ENCODE results near the gene BMP2K. TPM values are rescaled to one million over a fixed set of nuclear protein-coding genes. Genes with fewer than 3 reads are reported as not detected.
A peak's percentile ranks its signal among the peaks of the same experiment; 100 is the strongest.

Gene BMP2K
- total RNA-seq, 6 donors from 2014 or later: 34.2 to 50.3 (median 42.1) TPM

DNA sequence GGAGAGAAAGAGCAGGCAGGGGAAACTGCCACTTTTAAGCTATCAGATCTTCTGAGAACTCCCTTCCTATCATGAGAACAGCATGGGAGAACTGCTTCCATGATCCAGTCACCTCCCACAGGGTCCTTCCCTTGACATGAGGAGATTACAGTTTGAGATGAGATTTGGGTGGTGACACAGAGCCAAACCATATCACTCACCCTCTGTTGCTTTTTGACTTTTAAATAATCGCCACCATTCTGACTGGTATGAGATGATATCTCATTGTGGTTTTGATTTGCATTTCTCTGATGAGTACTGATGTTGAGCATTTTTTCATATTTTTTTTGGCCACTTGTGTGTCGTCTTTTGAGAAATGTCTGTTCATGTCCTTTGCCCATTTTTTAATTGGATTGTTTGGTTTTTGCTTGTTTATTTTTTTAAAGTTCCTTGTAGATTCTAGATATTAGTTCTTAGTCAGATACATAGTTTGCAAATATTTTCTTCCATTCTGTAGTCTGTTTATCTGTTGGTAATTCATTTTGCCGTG, 169.6 kb downstream of the BMP2K start:
- Histone ChIP-seq H3K4me1 (no peaks in the 10 kb centered on the region), H3K27ac (no peak overlapping the region), H3K9me3 (no peaks in the 10 kb centered on the region), H3K4me3 (no peak overlapping the region), H3K36me3 (no peaks in the 10 kb centered on the region), H3K27me3 (no peaks in the 10 kb centered on the region)
- WGBS, 2 donors: 90 to 94% methylated on average over 3 of the region's 3 CpGs
- DNase-seq: no peak
- TF ChIP-seq, protein P1, sequence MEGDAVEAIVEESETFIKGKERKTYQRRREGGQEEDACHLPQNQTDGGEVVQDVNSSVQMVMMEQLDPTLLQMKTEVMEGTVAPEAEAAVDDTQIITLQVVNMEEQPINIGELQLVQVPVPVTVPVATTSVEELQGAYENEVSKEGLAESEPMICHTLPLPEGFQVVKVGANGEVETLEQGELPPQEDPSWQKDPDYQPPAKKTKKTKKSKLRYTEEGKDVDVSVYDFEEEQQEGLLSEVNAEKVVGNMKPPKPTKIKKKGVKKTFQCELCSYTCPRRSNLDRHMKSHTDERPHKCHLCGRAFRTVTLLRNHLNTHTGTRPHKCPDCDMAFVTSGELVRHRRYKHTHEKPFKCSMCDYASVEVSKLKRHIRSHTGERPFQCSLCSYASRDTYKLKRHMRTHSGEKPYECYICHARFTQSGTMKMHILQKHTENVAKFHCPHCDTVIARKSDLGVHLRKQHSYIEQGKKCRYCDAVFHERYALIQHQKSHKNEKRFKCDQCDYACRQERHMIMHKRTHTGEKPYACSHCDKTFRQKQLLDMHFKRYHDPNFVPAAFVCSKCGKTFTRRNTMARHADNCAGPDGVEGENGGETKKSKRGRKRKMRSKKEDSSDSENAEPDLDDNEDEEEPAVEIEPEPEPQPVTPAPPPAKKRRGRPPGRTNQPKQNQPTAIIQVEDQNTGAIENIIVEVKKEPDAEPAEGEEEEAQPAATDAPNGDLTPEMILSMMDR (IDR thresholded peaks at IDR 0.05): no peak
- TF ChIP-seq EP300 (IDR thresholded peaks at IDR 0.05): no peak
- no peak for TF ChIP-seq POLR2A (IDR thresholded peaks at IDR 0.05)
- TF ChIP-seq POLR2AphosphoS5 (IDR thresholded peaks at IDR 0.05): no peak
- ATAC-seq (ENCODE audit: low FRiP score in 2 of 2): no peak

DNA sequence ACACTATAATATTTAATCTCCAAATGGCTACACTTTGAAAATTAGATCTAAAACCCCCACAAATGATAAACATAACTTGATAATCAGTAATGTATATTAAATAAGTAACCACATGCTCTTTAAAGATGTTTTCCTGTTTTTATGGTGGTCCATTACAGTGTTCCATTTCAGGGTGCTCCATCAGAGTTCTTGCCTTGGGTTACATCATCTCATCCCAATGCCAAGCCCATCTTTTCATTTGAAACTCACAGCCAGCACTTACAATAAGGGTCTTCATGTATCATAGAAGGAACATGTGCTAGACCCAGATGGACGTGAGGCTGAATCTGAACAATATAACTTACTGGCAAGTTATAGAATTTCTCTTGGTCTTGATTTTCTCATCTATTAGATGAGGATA, 173.6 kb downstream of the BMP2K start:
- no peak for TF ChIP-seq EP300 (IDR thresholded peaks at IDR 0.05)
- TF ChIP-seq, protein P1 (IDR thresholded peaks at IDR 0.05): no peak
- no peak for TF ChIP-seq POLR2A (IDR thresholded peaks at IDR 0.05)
- no peak for TF ChIP-seq POLR2AphosphoS5 (IDR thresholded peaks at IDR 0.05)
- H3K27ac ChIP-seq: no peak overlapping the region
- DNase-seq (no peak), ATAC-seq (ENCODE audit: low FRiP score in 2 of 2) (no peak)
- H3K36me3 ChIP-seq: no peaks in the 10 kb centered on the region
- no peaks in the 10 kb centered on the region for H3K4me1 ChIP-seq
- no peak overlapping the region for H3K4me3 ChIP-seq
- 80 to 83% methylated on average over 1 of the region's 1 CpG for WGBS, 2 donors
- H3K27me3 ChIP-seq: no peaks in the 10 kb centered on the region
- no peaks in the 10 kb centered on the region for H3K9me3 ChIP-seq

DNA sequence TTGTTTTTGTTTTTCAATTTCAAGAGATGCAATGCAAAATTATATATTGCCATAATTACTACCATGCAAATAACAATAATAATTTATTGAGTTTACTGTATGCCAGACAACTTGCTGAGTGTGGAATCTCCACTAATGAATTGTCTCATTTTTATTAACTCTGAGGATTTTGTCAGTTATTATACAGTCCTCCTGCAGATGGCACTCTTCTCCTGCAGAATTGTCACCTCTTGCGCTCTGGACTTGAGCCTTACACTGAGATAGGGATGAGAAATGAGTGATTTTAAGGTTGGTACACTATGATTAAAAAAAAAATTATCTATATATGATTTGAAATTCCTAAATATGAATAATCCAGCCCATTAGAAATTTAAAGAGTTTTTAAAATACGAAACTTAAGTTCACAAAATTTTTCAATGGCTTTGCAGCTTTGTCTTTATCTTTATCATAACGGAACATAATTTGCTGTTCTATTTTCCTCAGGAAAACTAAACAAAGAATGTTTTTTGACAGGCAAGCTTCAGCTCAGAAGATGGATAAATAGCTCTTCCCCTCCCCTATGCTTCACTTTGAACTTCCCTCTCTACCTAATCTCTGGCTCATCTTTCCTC, 175.8 kb downstream of the BMP2K start:
- no peaks in the 10 kb centered on the region for H3K9me3 ChIP-seq
- 64 to 66% methylated on average over 3 of the region's 3 CpGs for WGBS, 2 donors
- DNase-seq: no peak

DNA sequence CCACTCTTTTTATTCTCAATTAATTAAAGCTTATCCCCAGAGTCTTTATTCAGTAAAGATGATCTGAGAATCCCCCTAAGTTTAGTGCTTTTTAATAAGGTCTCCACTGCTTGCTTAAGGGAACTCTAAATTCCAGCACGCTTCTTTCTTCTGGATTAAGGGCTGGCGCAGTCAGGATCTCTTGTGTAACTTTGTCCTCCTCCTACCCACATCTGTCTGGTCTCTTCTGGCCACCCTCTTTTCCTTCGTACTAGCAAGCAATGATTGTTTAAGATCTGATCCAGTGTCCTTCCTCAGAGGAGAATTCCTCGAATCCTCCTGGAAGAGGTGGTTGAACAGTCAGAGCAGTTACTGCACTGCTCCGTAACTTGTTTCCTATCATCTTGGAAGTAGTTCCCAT, 177.1 kb downstream of the BMP2K start:
- DNase-seq (no peak), ATAC-seq (ENCODE audit: low FRiP score in 2 of 2) (no peak)
- WGBS, 2 donors: 93 to 95% methylated on average over 5 of the region's 5 CpGs
- no peak overlapping the region for H3K4me3 ChIP-seq
- no peaks in the 10 kb centered on the region for H3K9me3 ChIP-seq
- no peaks in the 10 kb centered on the region for H3K27me3 ChIP-seq
- no peak for TF ChIP-seq EP300 (IDR thresholded peaks at IDR 0.05)
- TF ChIP-seq, protein P1 (IDR thresholded peaks at IDR 0.05): no peak
- TF ChIP-seq POLR2A (IDR thresholded peaks at IDR 0.05): no peak
- TF ChIP-seq POLR2AphosphoS5 (IDR thresholded peaks at IDR 0.05): no peak
- H3K27ac ChIP-seq: no peak overlapping the region
- H3K4me1 ChIP-seq: no peaks in the 10 kb centered on the region
- no peaks in the 10 kb centered on the region for H3K36me3 ChIP-seq

More for the DNA sequence above, 175.8 kb downstream of the BMP2K start:
- Histone ChIP-seq H3K4me3 (no peak overlapping the region), H3K4me1 (no peaks in the 10 kb centered on the region), H3K27me3 (no peaks in the 10 kb centered on the region), H3K27ac (no peak overlapping the region), H3K36me3 (no peaks in the 10 kb centered on the region)
- ATAC-seq (ENCODE audit: low FRiP score in 2 of 2): peak in 1 of 2 donors; percentile 89
- TF ChIP-seq POLR2AphosphoS5 (IDR thresholded peaks at IDR 0.05): no peak
- TF ChIP-seq EP300 (IDR thresholded peaks at IDR 0.05): no peak
- no peak for TF ChIP-seq POLR2A (IDR thresholded peaks at IDR 0.05)
- TF ChIP-seq, protein P1 (IDR thresholded peaks at IDR 0.05): peak; percentile 15 to 66 (median 54)
